Measurements from ENCODE around the gene CBX5.

DNA sequence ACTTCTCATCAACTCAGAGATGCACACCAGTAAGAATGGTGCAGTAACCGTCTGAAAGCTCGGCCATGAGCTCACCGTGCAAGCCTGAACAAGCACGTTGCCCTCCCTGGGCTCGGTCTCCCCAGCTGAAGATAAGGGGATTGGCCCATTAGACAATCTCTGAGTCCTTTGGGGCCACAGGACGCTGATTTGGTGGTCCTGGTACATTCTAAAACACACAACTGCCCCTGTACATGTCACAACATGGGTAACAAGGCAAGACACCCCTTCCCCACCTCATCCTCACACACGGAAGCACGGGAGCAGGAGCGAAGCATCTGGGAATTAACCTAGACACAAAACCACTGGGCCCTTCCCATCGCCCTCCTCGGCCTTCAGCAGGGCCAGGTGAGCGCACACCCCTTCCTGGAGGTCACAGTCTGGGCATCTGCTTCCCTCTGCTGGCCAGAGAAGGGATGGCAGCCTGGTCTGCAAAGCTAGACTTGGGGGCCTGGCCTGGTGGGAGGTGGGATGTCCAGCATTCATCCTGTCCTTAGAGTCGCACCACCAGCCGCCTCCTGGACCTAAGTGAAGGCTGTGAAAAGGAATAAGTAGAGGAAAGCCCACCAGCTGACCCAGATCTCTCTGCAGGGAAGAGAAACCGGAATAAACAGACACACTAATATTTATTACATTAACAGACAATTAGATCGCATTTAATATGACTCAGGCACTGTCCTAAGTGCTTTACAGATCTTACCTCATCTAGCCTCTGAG lies 72.2 kb downstream of the CBX5 start:
- TF ChIP-seq POLR2AphosphoS5 (IDR thresholded peaks at IDR 0.05; ENCODE audit: low read depth, low read length) (no peak), FOXP2 (optimal IDR thresholded peaks at IDR 0.05; ENCODE audit: borderline replicate concordance, extremely low read depth, extremely low read length, insufficient read depth) (no peak), TAF1 (IDR thresholded peaks at IDR 0.05; ENCODE audit: borderline replicate concordance, insufficient read depth, low read length) (no peak)
- TF ChIP-seq, protein P1, sequence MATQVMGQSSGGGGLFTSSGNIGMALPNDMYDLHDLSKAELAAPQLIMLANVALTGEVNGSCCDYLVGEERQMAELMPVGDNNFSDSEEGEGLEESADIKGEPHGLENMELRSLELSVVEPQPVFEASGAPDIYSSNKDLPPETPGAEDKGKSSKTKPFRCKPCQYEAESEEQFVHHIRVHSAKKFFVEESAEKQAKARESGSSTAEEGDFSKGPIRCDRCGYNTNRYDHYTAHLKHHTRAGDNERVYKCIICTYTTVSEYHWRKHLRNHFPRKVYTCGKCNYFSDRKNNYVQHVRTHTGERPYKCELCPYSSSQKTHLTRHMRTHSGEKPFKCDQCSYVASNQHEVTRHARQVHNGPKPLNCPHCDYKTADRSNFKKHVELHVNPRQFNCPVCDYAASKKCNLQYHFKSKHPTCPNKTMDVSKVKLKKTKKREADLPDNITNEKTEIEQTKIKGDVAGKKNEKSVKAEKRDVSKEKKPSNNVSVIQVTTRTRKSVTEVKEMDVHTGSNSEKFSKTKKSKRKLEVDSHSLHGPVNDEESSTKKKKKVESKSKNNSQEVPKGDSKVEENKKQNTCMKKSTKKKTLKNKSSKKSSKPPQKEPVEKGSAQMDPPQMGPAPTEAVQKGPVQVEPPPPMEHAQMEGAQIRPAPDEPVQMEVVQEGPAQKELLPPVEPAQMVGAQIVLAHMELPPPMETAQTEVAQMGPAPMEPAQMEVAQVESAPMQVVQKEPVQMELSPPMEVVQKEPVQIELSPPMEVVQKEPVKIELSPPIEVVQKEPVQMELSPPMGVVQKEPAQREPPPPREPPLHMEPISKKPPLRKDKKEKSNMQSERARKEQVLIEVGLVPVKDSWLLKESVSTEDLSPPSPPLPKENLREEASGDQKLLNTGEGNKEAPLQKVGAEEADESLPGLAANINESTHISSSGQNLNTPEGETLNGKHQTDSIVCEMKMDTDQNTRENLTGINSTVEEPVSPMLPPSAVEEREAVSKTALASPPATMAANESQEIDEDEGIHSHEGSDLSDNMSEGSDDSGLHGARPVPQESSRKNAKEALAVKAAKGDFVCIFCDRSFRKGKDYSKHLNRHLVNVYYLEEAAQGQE (IDR thresholded peaks at IDR 0.05; ENCODE audit: insufficient read depth in 1 of 2, low read depth in 2 of 2, low read length in 2 of 2): no peak
